ENCODE data around the gene BCL11B. TPM values are rescaled to one million over a fixed set of nuclear protein-coding genes. Genes with fewer than 3 reads are reported as not detected.
A peak's percentile ranks its signal among the peaks of the same experiment; 100 is the strongest.

Gene BCL11B
- total and polyA plus RNA-seq, 4 donors: 0.04 to 0.42 (median 0.16) TPM

GRCh38 chr14:99318091-99318958 is 46.3 kb upstream of the BCL11B start:
- no peak overlapping the region for H3K27ac ChIP-seq (ENCODE audit: low read depth in 1 of 2, low read length in 2 of 2)
- no peaks in the 10 kb centered on the region for H3K9me3 ChIP-seq (ENCODE audit: control insufficient read depth in 4 of 4, low read length in 3 of 4)
- no peak overlapping the region for H3K9ac ChIP-seq (ENCODE audit: low read depth in 1 of 2, low read length in 2 of 2)
- no peaks in the 10 kb centered on the region for H3K36me3 ChIP-seq (ENCODE audit: control insufficient read depth in 4 of 4, insufficient read depth in 3 of 4, low read depth in 1 of 4, low read length in 3 of 4)
- WGBS: 73% methylated on average over 13 of the region's 13 CpGs
- H3K27me3 ChIP-seq (ENCODE audit: control insufficient read depth in 4 of 4, insufficient read depth in 4 of 4, low read length in 3 of 4): no peaks in the 10 kb centered on the region
- no peak overlapping the region for H3K4me3 ChIP-seq (ENCODE audit: low read depth in 1 of 3, low read length in 3 of 3)
- no peak for TF ChIP-seq CTCF (IDR thresholded peaks at IDR 0.05; ENCODE audit: low read depth, low read length, missing input control)
- TF ChIP-seq SP1 (IDR thresholded peaks at IDR 0.05): peak; percentile 17
- peak; percentile 38 to 42 for TF ChIP-seq HNF4A (conservative IDR thresholded peaks at IDR 0.05)
- DNase-seq (ENCODE audit: low spot score): no peak
- peaks cover 5 to 19% (median 18%) of the 10 kb centered on the region in 4 donors for H3K4me1 ChIP-seq (ENCODE audit: control insufficient read depth in 4 of 4, insufficient read depth in 4 of 4, low read length in 3 of 4)

GRCh38 chr14:99317231-99318090 is 45.5 kb upstream of the BCL11B start:
- no peak overlapping the region for H3K9ac ChIP-seq (ENCODE audit: low read depth in 1 of 2, low read length in 2 of 2)

More at GRCh38 chr14:99317231-99318090, 45.5 kb upstream of the BCL11B start:
- H3K4me1 ChIP-seq (ENCODE audit: control insufficient read depth in 4 of 4, insufficient read depth in 4 of 4, low read length in 3 of 4): peaks cover 5 to 19% (median 18%) of the 10 kb centered on the region in 4 donors
- H3K27ac ChIP-seq (ENCODE audit: low read depth in 1 of 2, low read length in 2 of 2): no peak overlapping the region
- no peaks in the 10 kb centered on the region for H3K27me3 ChIP-seq (ENCODE audit: control insufficient read depth in 4 of 4, insufficient read depth in 4 of 4, low read length in 3 of 4)
- H3K36me3 ChIP-seq (ENCODE audit: control insufficient read depth in 4 of 4, insufficient read depth in 3 of 4, low read depth in 1 of 4, low read length in 3 of 4): no peaks in the 10 kb centered on the region
- 71% methylated on average over 9 of the region's 9 CpGs for WGBS
- TF ChIP-seq NR2F2 (IDR thresholded peaks at IDR 0.05) (no peak), FOXA1 (IDR thresholded peaks at IDR 0.05) (no peak), MAX (IDR thresholded peaks at IDR 0.05) (no peak), SP1 (IDR thresholded peaks at IDR 0.05) (no peak), EGR1 (IDR thresholded peaks at IDR 0.05; ENCODE audit: low read depth in 2 of 2) (no peak), FOXA2 (IDR thresholded peaks at IDR 0.05) (no peak), RXRA (IDR thresholded peaks at IDR 0.05) (no peak), JUND (IDR thresholded peaks at IDR 0.05) (no peak), ZBTB33 (IDR thresholded peaks at IDR 0.05) (no peak), REST (IDR thresholded peaks at IDR 0.05) (no peak), TAF1 (conservative IDR thresholded peaks at IDR 0.05) (no peak), HNF4A (conservative IDR thresholded peaks at IDR 0.05) (no peak), HNF4G (IDR thresholded peaks at IDR 0.05) (no peak), RAD21 (IDR thresholded peaks at IDR 0.05) (no peak), ATF3 (IDR thresholded peaks at IDR 0.05) (no peak), GABPA (IDR thresholded peaks at IDR 0.05 in 1 of 2, conservative IDR thresholded peaks at IDR 0.05 in 1 of 2) (no peak), CTCF (IDR thresholded peaks at IDR 0.05; ENCODE audit: low read depth, low read length, missing input control) (no peak), YY1 (IDR thresholded peaks at IDR 0.05) (no peak)
- no peaks in the 10 kb centered on the region for H3K9me3 ChIP-seq (ENCODE audit: control insufficient read depth in 4 of 4, low read length in 3 of 4)
- DNase-seq (ENCODE audit: low spot score): no peak
- H3K4me3 ChIP-seq (ENCODE audit: low read depth in 1 of 3, low read length in 3 of 3): no peak overlapping the region

Measured in liver (tissue), 9 donors.